ENCODE results near the gene PRDM16. TPM values are rescaled to one million over a fixed set of nuclear protein-coding genes. Genes with fewer than 3 reads are reported as not detected.

The PRDM16 gene
- total and polyA plus RNA-seq, 2 of the 13 experiments (the other 11 are each of a cell fraction or from before 2014, with no cell fraction given), result 0.15 to 0.81 TPM

- in situ Hi-C loops (cut with HindIII; ENCODE audit: extremely low pct_ligation_motif_present, low pct_unique_long_range_greater_than_20kb) (loop anchor here (5.0 kb wide), 1 partner anchor 353 kb away; the partner anchor contains the start of gene PRDM16), intact Hi-C loops (cut with micrococcal nuclease; ENCODE audit: unreplicated experiment) (loop anchor here (10.0 kb wide), 1 partner anchor 546 kb away; no protein-coding TSS in a partner anchor)
- no peak for ATAC-seq
- Histone ChIP-seq H3K9me3 (ENCODE audit: low read length) (peaks cover 11% of the 10 kb centered on the region), H3K79me2 (ENCODE audit: insufficient read depth, low read length) (no peaks in the 10 kb centered on the region), H3K27me3 (ENCODE audit: control insufficient read depth in 1 of 2, insufficient read depth in 2 of 2, low read length in 2 of 2) (peaks cover 2 to 9% of the 10 kb centered on the region in 2 experiments; a peak in 2 of 5 replicates), H2AFZ (ENCODE audit: low read length) (no peak overlapping the region), H3K27ac (ENCODE audit: extremely low read length, insufficient read depth, low read length) (no peak overlapping the region), H4K20me1 (ENCODE audit: insufficient read depth, low read length) (no peaks in the 10 kb centered on the region), H3K4me3 (replicated peaks in 1 of 3; ENCODE audit: insufficient read depth in 1 of 3, low read depth in 2 of 3, low read length in 3 of 3) (no peak overlapping the region), H3K36me3 (replicated peaks in 1 of 2; ENCODE audit: control insufficient read depth in 1 of 2, insufficient read depth in 2 of 2, low read length in 2 of 2) (no peaks in the 10 kb centered on the region), H3K4me1 (ENCODE audit: insufficient read depth, low read length) (peaks cover 56% of the 10 kb centered on the region), H3K9ac (ENCODE audit: insufficient read depth, low read depth, low read length) (no peak overlapping the region), H3K4me2 (ENCODE audit: low read depth, low read length) (no peak overlapping the region)
- POLR2A ChIA-PET, result no interaction called here
- no TSS peak for BruUV-seq (replicated peaks)
- WGBS (ENCODE audit: low lambda C conversion rate), result 74% methylated on average over 10 of the region's 23 CpGs
- FAIRE-seq, result no peak
- TF ChIP-seq ZNF333 (CRISPR knock-in tag; IDR thresholded peaks at IDR 0.05; ENCODE audit: borderline replicate concordance) (0 out of 2 replicates have a peak, but pooled peaks have one; percentile 53), NCOR1 (IDR thresholded peaks at IDR 0.05; ENCODE audit: borderline replicate concordance, low read length) (no peak)
- CTCF ChIA-PET (ENCODE audit: low intra/inter-chr PET ratio, low total read pairs), result no interaction called here
- DNase-seq (ENCODE audit: low spot score), result no peak
Observed at GRCh38 chr1:3420218-3420951, 351.4 kb downstream of the PRDM16 start.

GRCh38 chr1:3422638-3423037 is 353.6 kb downstream of the PRDM16 start:
- BruUV-seq (replicated peaks), result no TSS peak
- peaks cover 53% of the 10 kb centered on the region for H3K4me1 ChIP-seq (ENCODE audit: insufficient read depth, low read length)
- peak overlapping the region; percentile 70 for H3K27ac ChIP-seq (ENCODE audit: extremely low read length, insufficient read depth, low read length)
- ChIA-PET POLR2A (no interaction called here), CTCF (ENCODE audit: low intra/inter-chr PET ratio, low total read pairs) (interaction anchor here (2.6 kb wide), 1 partner anchor 411 kb away, joined by 14 read pairs; no protein-coding TSS in a partner anchor)
- H3K4me3 ChIP-seq (replicated peaks in 1 of 3; ENCODE audit: insufficient read depth in 1 of 3, low read depth in 2 of 3, low read length in 3 of 3), result no peak overlapping the region
- H2AFZ ChIP-seq (ENCODE audit: low read length), result no peak overlapping the region
- peak overlapping the region; percentile 51; the same call in 1 of the 2 replicates for H3K9ac ChIP-seq (ENCODE audit: insufficient read depth, low read depth, low read length)
- ATAC-seq, result no peak
- WGBS (ENCODE audit: low lambda C conversion rate), result 83% methylated on average over 6 of the region's 14 CpGs
- in situ Hi-C loops (cut with HindIII; ENCODE audit: extremely low pct_ligation_motif_present, low pct_unique_long_range_greater_than_20kb), result loop anchor here (5.0 kb wide), 1 partner anchor 355 kb away; the partner anchor contains the start of gene PRDM16
- H3K4me2 ChIP-seq (ENCODE audit: low read depth, low read length), result peak overlapping the region; percentile 45
- peaks cover 2 to 9% of the 10 kb centered on the region in 2 experiments; a peak in 3 of 5 replicates for H3K27me3 ChIP-seq (ENCODE audit: control insufficient read depth in 1 of 2, insufficient read depth in 2 of 2, low read length in 2 of 2)
- intact Hi-C loops (cut with micrococcal nuclease; ENCODE audit: unreplicated experiment), result loop anchor here (10.0 kb wide), 1 partner anchor 548 kb away; no protein-coding TSS in a partner anchor
- H4K20me1 ChIP-seq (ENCODE audit: insufficient read depth, low read length), result no peaks in the 10 kb centered on the region
- FAIRE-seq, result no peak
- H3K79me2 ChIP-seq (ENCODE audit: insufficient read depth, low read length), result no peaks in the 10 kb centered on the region
- no peaks in the 10 kb centered on the region for H3K36me3 ChIP-seq (replicated peaks in 1 of 2; ENCODE audit: control insufficient read depth in 1 of 2, insufficient read depth in 2 of 2, low read length in 2 of 2)
- no peak for DNase-seq (ENCODE audit: low spot score)
- H3K9me3 ChIP-seq (ENCODE audit: low read length), result no peaks in the 10 kb centered on the region
- TF ChIP-seq FOXK1 (CRISPR knock-in tag; IDR thresholded peaks at IDR 0.05; ENCODE audit: borderline replicate concordance, low read depth) (no peak), MIER3 (CRISPR knock-in tag; IDR thresholded peaks at IDR 0.05; ENCODE audit: borderline replicate concordance) (0 out of 2 replicates have a peak, but pooled peaks have one; percentile 1), FOXP1 (IDR thresholded peaks at IDR 0.05) (no peak), FOXP1 (CRISPR knock-in tag; IDR thresholded peaks at IDR 0.05) (no peak), ZNF564 (CRISPR knock-in tag; IDR thresholded peaks at IDR 0.05) (no peak), ARID2 (CRISPR knock-in tag; IDR thresholded peaks at IDR 0.05; ENCODE audit: borderline replicate concordance) (0 out of 2 replicates have a peak, but pooled peaks have one; percentile 8), NR3C1 (CRISPR knock-in tag; IDR thresholded peaks at IDR 0.05) (no peak), CAMTA2 (CRISPR knock-in tag; IDR thresholded peaks at IDR 0.05; ENCODE audit: borderline replicate concordance) (0 out of 2 replicates have a peak, but pooled peaks have one; percentile 17), ZKSCAN5 (CRISPR knock-in tag; IDR thresholded peaks at IDR 0.05) (no peak), FOXO4 (CRISPR knock-in tag; conservative IDR thresholded peaks at IDR 0.05) (0 out of 2 replicates have a peak, but pooled peaks have one; percentile 40)
- TF ChIP-seq, protein P1, sequence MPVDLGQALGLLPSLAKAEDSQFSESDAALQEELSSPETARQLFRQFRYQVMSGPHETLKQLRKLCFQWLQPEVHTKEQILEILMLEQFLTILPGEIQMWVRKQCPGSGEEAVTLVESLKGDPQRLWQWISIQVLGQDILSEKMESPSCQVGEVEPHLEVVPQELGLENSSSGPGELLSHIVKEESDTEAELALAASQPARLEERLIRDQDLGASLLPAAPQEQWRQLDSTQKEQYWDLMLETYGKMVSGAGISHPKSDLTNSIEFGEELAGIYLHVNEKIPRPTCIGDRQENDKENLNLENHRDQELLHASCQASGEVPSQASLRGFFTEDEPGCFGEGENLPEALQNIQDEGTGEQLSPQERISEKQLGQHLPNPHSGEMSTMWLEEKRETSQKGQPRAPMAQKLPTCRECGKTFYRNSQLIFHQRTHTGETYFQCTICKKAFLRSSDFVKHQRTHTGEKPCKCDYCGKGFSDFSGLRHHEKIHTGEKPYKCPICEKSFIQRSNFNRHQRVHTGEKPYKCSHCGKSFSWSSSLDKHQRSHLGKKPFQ (CRISPR knock-in tag; IDR thresholded peaks at IDR 0.05; ENCODE audit: insufficient replicate concordance), result no peak
- TF ChIP-seq, protein P2, sequence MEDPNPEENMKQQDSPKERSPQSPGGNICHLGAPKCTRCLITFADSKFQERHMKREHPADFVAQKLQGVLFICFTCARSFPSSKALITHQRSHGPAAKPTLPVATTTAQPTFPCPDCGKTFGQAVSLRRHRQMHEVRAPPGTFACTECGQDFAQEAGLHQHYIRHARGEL (CRISPR knock-in tag; IDR thresholded peaks at IDR 0.05), result peak; percentile 32; the same call in 1 of the 2 replicates
